Nephron progenitor cell (in vitro differentiated cells): ENCODE measurements around the gene CCDC57.

ENCODE experiments used
- DNase-seq: peaks from one replicate; pipeline ENCODE4 v3.0.0; 2021
- H3K27ac Mint-ChIP-seq: 2 replicates; pipeline ENCODE4 v1.8.0; 2021; ENCODE audit warnings: mild to moderate bottlenecking, moderate library complexity, mixed read lengths
- H3K27me3 Mint-ChIP-seq: 2 replicates; pipeline ENCODE4 v1.8.0; 2021; ENCODE audit warnings: mild to moderate bottlenecking, low read depth, mixed read lengths; ENCODE audit not compliant: poor library complexity
- H3K36me3 Mint-ChIP-seq: 2 replicates; pipeline ENCODE4 v1.8.0; 2021; ENCODE audit warnings: low read depth, mixed read lengths
- H3K4me1 Mint-ChIP-seq: 2 replicates; pipeline ENCODE4 v1.8.0; 2021; ENCODE audit warnings: mixed read lengths
- H3K4me3 Mint-ChIP-seq: 2 replicates; pipeline ENCODE4 v1.8.0; 2021; ENCODE audit warnings: mild to moderate bottlenecking, moderate library complexity, mixed read lengths
- H3K9me3 Mint-ChIP-seq: 2 replicates; pipeline ENCODE4 v1.8.0; 2021; ENCODE audit warnings: mild to moderate bottlenecking, moderate library complexity, mixed read lengths
- TF ChIP-seq, protein P1 (sequence below): fragments of 200-600 bp; sonication (generic); IDR thresholded peaks from 2 replicates; pipeline ENCODE4 v1.5.0; 2021; ENCODE audit warnings: antibody characterized with exemption

The CCDC57 gene

DNA sequence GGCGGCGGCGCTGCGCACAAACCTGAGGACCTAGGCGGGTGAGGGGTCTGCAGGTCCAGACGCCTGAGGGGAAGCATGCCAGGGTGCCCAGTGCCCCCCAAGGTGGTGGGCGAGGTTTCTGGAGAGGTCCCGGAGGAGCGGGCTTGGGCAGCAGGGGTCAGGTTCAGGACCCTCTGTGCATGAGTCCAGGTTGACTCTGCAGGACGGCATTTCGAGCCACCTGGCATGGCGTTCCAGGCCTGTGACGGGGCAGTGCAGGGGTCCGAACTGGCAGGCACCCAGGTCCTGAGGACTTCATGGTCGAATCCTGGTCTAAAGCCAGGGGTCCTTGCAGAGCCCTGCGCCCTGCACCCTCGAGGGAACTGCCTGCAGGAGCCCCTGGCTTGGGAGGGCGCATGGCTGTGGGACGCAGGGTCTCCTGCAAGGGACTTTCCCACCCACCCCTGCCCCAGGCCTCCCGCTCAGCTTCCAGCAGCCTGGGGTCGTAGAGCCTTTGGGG, 19.7 kb upstream of the CCDC57 start:
- no peak overlapping the region for H3K27ac Mint-ChIP-seq
- H3K4me3 Mint-ChIP-seq, result peak overlapping the region; percentile 54
- H3K36me3 Mint-ChIP-seq, result peaks cover under 1% of the 10 kb centered on the region
- DNase-seq, result no peak
- H3K27me3 Mint-ChIP-seq, result peaks cover 3% of the 10 kb centered on the region
- H3K4me1 Mint-ChIP-seq, result peaks cover 41% of the 10 kb centered on the region
- TF ChIP-seq, protein P1, sequence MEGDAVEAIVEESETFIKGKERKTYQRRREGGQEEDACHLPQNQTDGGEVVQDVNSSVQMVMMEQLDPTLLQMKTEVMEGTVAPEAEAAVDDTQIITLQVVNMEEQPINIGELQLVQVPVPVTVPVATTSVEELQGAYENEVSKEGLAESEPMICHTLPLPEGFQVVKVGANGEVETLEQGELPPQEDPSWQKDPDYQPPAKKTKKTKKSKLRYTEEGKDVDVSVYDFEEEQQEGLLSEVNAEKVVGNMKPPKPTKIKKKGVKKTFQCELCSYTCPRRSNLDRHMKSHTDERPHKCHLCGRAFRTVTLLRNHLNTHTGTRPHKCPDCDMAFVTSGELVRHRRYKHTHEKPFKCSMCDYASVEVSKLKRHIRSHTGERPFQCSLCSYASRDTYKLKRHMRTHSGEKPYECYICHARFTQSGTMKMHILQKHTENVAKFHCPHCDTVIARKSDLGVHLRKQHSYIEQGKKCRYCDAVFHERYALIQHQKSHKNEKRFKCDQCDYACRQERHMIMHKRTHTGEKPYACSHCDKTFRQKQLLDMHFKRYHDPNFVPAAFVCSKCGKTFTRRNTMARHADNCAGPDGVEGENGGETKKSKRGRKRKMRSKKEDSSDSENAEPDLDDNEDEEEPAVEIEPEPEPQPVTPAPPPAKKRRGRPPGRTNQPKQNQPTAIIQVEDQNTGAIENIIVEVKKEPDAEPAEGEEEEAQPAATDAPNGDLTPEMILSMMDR, result no peak
- no peaks in the 10 kb centered on the region for H3K9me3 Mint-ChIP-seq

DNA sequence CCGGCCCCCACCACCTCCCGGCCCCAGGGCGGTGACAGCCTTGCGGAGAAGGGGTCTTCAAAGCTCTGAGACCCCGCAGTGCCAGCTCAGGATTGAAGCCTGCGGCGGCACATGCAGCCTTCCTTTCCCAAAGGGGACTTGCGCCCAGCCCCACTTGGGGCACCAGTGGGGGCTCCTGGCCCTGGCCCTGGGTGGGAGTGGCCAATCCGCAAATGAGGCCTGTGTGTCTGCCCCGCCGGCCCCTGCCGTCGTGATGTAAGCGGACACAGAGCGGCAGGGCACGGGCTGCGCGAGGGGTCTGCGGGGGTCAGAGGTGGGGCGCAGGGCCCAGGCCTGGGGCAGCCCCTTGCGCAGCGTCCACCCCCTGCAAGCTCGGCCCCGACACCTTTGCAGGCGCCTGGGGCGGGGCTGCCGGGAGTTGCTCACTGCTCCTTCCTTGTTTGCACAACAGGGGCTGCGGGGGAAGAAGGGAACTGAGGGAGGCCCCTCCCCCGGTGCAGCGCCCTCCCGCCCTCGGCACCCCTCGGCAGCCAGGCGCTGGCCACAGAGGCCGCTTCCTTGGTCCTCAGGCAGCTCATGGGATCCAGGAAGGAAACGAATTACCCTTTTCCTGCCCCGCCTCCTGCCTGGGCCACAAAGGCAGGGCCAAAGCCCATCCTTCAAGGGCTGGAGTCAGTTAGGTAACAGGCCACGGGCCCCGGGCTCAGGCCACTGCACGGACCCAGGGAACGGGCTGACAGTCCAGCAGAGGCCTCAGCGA, 19.1 kb upstream of the CCDC57 start:
- DNase-seq, result peak; percentile 61
- no peaks in the 10 kb centered on the region for H3K9me3 Mint-ChIP-seq

DNA sequence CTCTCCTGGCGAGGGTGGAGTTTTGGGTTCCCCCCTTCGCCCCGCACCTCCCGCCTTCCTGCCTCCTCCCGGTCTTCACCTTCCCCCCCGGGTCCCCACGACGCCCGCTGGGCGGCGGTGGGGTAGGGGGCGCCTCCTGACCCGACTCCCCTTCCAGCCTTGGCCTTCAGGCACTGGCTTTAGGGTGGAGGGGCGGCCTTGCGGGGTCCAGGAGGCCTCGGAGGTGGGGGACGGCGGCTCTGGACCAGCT, 18.6 kb upstream of the CCDC57 start:
- H3K9me3 Mint-ChIP-seq, result no peaks in the 10 kb centered on the region
- H3K4me1 Mint-ChIP-seq, result peaks cover 37% of the 10 kb centered on the region
- H3K27me3 Mint-ChIP-seq, result peaks cover 3% of the 10 kb centered on the region
- no peak overlapping the region for H3K27ac Mint-ChIP-seq
- no peak for DNase-seq
- peak overlapping the region; percentile 55 for H3K4me3 Mint-ChIP-seq
- no peaks in the 10 kb centered on the region for H3K36me3 Mint-ChIP-seq
- TF ChIP-seq, protein P1, result no peak

More for the DNA sequence above, 19.1 kb upstream of the CCDC57 start:
- Mint-ChIP-seq H3K4me1 (peaks cover 41% of the 10 kb centered on the region), H3K27me3 (peaks cover 3% of the 10 kb centered on the region), H3K36me3 (no peaks in the 10 kb centered on the region), H3K4me3 (peak overlapping the region; percentile 55), H3K27ac (no peak overlapping the region)
- TF ChIP-seq, protein P1, result no peak

DNA sequence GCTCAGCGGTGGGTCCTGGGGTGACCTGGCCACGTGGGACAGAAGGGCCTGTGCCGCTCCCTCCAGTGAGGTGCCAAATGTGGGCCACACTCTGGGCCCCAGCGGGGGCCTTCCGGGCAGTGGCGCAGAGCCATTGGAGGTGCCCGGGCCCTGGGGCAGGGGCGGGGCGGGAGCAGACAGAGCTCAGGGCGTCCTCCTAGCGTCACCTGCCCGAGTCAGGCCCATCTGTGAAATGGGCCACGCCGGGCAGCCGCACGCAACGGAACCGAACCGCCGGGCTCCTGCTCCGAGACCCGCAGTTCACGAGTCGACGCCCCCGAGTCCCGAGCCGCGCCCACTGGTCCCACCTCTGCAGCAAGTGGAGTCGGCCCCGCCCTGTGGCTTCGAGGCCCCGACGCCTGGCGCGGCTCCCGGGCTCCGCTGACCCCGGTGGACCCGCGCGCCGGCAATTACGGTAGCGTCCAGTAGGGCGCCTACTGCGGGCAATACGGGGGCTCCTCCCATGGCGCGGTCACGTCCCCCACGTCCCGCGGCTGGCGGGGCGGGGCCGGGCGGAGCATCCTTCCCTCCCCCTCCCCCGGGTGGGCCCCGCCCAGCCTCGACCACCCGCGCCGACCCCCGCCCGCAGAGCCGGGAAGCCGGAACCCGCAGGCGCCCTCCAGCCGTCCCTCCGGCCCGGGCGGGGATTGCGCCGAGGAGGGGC, 18.1 kb upstream of the CCDC57 start:
- Mint-ChIP-seq H3K9me3 (no peaks in the 10 kb centered on the region), H3K27me3 (peaks cover 3% of the 10 kb centered on the region), H3K4me1 (peaks cover 33% of the 10 kb centered on the region), H3K36me3 (no peaks in the 10 kb centered on the region), H3K27ac (no peak overlapping the region), H3K4me3 (peak overlapping the region; percentile 84)
- TF ChIP-seq, protein P1, result peak; percentile 28
- DNase-seq, result peak; percentile 78

DNA sequence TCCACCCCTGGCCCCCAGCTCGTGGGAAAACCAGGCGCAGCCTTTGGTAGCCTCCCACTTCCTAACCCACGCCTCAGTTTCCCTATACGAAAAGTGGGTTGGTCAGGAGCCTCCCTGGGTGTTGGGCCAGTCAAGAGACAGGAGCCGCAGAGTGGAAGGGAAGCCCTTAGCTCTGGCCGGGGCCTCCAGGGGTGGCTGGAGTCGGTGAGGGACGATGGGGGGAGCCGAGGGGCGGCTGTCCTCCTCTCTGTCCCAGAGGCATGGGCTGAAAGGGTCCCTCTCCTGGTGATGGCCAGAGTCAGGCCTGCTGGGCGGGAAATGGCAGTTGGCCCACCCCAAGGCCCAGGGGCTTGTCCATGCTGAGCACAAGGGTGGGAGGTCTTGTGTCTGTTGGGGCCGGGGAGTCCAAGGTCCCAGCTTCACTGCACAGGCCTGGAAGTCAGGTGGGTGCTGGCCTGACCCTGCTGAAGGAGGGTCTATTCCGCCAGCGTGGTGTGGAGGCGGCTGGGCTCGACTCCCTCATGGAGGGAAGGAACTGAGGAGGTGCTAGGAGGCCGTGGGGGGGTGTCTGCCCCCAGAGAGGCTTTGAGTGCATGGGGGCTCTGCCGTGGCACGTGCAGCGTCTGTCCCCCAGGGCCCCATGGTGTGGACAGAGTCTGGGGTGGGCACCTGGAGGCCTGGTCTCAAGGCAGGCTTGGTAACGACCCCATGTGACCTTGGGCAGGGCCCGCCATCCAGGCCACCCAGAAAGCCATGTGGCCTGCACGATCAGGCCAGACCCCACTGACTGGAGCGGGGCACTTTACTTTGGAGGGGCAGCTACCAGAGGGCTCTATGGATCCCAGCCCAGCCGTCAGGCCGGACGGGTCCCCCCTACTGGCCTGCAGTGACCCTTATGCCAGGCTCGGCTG, 17.3 kb upstream of the CCDC57 start:
- Mint-ChIP-seq H3K4me3 (peak overlapping the region; percentile 84), H3K27ac (peak overlapping the region; percentile 59), H3K27me3 (peaks cover 3% of the 10 kb centered on the region), H3K4me1 (peaks cover 25% of the 10 kb centered on the region), H3K36me3 (no peaks in the 10 kb centered on the region), H3K9me3 (no peaks in the 10 kb centered on the region)
- DNase-seq, result peak; percentile 35
- TF ChIP-seq, protein P1, result no peak
